ENCODE measurements around the gene HAGHL.
A peak's percentile ranks its signal among the peaks of the same experiment; 100 is the strongest.

The HAGHL gene

GRCh38 chr16:719815-720446 lies 7.0 kb upstream of the HAGHL start:
- peak overlapping the region; percentile 68 to 91 for H3K4me3 ChIP-seq (ENCODE audit: low read depth in 1 of 2, low read length in 2 of 2)
- no peaks in the 10 kb centered on the region for H3K36me3 ChIP-seq (ENCODE audit: insufficient read depth, low read length)
- peak overlapping the region; percentile 98 for H3K27ac ChIP-seq (ENCODE audit: low read depth, low read length)
- no peaks in the 10 kb centered on the region for H3K9me3 ChIP-seq (ENCODE audit: low read length)
- H3K9ac ChIP-seq (ENCODE audit: low read length): peak overlapping the region; percentile 27
- H3K4me1 ChIP-seq (ENCODE audit: insufficient read depth, low read length): peaks cover 31% of the 10 kb centered on the region
- H3K27me3 ChIP-seq (ENCODE audit: control insufficient read depth in 1 of 2, insufficient read depth in 2 of 2, low read length in 2 of 2): peaks cover 0 to 23% of the 10 kb centered on the region in 2 donors

DNA sequence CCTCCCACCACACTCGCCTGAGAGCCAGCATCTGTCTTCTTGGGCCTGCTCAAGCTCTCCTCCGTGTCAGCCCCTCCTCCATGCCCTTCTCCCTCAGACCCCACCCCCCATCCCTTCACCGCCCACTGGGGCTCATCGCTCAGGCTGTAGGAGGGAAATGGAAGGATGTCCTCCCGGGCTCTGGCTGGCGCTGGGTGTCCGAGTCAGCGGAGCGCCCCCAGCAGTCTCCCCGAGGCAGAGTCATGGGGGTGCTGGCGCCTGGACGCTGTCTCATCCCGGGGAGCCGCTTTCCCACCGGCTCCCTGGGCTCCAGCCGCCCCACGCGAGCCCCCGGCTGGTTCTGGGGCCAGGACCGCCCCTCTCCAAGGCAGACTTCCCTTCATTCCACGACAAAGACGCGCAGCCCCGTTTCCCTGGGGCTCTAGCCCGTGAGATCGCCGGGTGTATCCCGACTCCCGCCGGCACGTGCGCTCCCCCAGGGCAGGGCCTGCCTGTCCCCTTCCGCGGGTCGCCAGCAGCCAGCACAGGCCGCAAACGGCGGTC lies 6.4 kb upstream of the HAGHL start:
- Histone ChIP-seq H3K4me3 (ENCODE audit: low read depth in 1 of 2, low read length in 2 of 2) (peak overlapping the region; percentile 68 to 91), H3K27me3 (ENCODE audit: control insufficient read depth in 1 of 2, insufficient read depth in 2 of 2, low read length in 2 of 2) (peaks cover 0 to 29% of the 10 kb centered on the region in 2 donors), H3K4me1 (ENCODE audit: insufficient read depth, low read length) (peaks cover 31% of the 10 kb centered on the region), H3K9ac (ENCODE audit: low read length) (peak overlapping the region; percentile 27), H3K27ac (ENCODE audit: low read depth, low read length) (peak overlapping the region; percentile 98), H3K36me3 (ENCODE audit: insufficient read depth, low read length) (no peaks in the 10 kb centered on the region), H3K9me3 (ENCODE audit: low read length) (no peaks in the 10 kb centered on the region)

DNA sequence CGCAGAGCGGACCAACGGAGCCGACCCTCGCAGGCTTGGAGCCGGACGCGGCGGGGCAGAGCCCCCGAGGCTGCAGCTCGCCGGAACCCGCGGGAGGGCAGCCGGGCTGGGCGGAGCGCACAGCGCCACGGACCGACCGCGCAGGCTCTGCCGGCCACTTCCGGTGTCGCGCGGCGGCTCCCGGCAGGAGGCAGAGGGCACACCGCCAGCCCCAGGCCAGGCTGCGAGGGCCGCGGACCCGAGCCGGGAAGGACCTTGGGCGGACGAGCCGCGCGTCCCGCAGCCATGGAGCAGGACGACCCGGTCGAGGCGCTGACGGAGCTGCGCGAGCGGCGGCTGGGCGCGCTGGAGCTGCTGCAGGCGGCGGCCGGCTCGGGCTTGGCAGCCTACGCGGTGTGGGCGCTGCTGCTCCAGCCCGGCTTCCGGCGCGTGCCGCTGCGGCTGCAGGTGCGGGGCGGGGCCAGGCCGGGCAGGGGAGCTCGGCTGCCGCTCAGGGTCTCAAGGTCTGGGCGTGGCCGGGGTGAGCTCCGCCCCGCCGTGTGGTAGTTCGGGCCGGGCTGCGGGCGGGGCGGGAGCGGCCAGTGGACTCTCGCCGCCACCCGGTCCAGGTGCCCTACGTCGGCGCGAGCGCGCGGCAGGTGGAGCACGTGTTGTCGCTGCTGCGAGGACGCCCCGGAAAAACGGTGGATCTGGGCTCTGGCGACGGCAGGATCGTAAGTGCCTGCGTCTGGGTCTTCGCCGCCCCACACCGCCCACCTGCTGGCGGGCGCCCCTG lies 5.7 kb upstream of the HAGHL start, which contains the start of gene ANTKMT:
Gene ANTKMT (plus strand): TSS at position 157 of the 775 bp plus-strand sequence. CDS start 129 bp downstream, at position 286.
- peaks cover 6 to 31% of the 10 kb centered on the region in 2 donors for H3K27me3 ChIP-seq (ENCODE audit: control insufficient read depth in 1 of 2, insufficient read depth in 2 of 2, low read length in 2 of 2)
- peak within 1 kb of the TSS; percentile 98 for H3K27ac ChIP-seq (ENCODE audit: low read depth, low read length)
- peak within 1 kb of the TSS; percentile 68 to 91 for H3K4me3 ChIP-seq (ENCODE audit: low read depth in 1 of 2, low read length in 2 of 2)
- H3K9ac ChIP-seq (ENCODE audit: low read length): peak within 1 kb of the TSS; percentile 27
- H3K4me1 ChIP-seq (ENCODE audit: insufficient read depth, low read length): peaks cover 25% of the 10 kb centered on the region
- no peaks in the 10 kb centered on the region for H3K9me3 ChIP-seq (ENCODE audit: low read length)
- H3K36me3 ChIP-seq (ENCODE audit: insufficient read depth, low read length): no peaks in the 10 kb centered on the region

DNA sequence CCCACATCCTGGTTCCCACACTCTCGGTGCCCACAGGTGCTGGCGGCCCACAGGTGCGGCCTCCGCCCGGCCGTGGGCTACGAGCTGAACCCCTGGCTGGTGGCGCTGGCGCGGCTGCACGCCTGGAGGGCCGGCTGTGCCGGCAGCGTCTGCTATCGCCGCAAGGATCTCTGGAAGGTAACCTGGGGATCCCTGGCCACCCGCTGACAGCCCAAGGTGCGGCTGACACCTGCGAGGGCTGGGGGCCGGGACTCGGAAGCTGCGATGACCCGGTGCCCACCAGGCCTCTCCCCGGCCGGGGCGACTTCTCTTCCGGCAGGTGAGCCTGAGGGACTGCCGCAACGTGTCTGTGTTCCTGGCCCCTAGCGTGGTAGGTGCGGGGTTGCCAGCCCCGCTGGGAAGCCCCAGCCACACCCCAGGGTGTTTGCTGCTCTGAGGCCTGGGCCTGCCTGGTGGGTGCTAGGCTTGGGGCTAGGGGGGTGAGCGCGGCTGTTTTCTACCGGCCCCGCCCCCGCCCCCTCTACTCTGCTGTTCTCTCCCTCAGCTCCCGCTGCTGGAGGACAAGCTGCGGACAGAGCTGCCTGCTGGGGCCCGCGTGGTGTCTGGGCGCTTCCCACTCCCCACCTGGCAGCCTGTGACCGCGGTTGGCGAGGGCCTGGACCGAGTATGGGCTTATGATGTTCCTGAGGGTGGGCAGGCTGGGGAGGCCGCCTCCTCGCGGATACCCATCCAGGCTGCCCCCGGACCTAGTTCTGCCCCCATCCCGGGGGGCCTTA lies 5.0 kb upstream of the HAGHL start:
- H3K27ac ChIP-seq (ENCODE audit: low read depth, low read length): no peak overlapping the region

DNA sequence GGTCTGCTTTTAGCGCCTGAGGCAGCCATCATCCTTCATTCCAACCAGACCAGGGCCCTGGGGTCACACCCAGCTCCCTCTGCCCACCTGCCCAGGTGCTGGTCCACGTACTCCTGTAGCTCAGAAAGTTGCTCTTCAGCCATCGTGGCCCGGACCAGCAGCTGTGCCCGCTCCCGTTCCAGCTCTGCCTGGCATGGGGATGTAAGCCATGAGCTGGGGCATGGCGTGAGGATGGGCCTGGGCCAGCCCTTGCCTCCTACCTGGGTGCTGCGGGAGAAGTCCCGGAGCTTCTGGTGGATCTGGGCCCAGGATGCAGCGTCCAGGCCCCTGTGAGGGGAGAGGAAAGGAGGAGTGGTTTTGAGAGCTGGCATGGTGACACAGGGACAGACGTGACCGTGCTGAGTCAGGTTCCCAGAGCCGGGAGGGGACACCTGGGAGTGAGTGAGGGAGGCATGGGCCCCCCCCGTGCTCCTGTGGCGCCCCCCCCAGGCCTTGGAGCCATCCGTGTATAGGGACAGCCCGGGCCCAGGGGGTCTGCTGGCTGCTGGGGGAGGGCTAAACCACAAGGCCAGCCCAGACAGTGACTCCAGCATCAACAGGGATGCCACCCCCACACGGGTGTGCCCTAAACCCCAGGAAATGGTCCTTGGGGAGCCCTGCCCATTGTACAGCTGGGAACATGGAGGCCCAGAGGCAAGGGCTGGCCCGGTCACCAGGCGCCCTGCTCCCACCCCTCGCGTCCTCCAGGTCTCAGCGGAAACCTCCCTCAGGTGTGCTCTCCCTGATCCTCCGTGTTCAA lies 3.9 kb upstream of the HAGHL start:
- Histone ChIP-seq H3K27ac (ENCODE audit: low read depth, low read length) (no peak overlapping the region), H3K36me3 (ENCODE audit: insufficient read depth, low read length) (no peaks in the 10 kb centered on the region), H3K9me3 (ENCODE audit: low read length) (no peaks in the 10 kb centered on the region), H3K4me3 (ENCODE audit: low read depth in 1 of 2, low read length in 2 of 2) (no peak overlapping the region), H3K4me1 (ENCODE audit: insufficient read depth, low read length) (peaks cover 30% of the 10 kb centered on the region), H3K27me3 (ENCODE audit: control insufficient read depth in 1 of 2, insufficient read depth in 2 of 2, low read length in 2 of 2) (peaks cover 16 to 36% of the 10 kb centered on the region in 2 donors), H3K9ac (ENCODE audit: low read length) (no peak overlapping the region)

More for the DNA sequence above, 5.0 kb upstream of the HAGHL start:
- Histone ChIP-seq H3K27me3 (ENCODE audit: control insufficient read depth in 1 of 2, insufficient read depth in 2 of 2, low read length in 2 of 2) (peaks cover 11 to 29% of the 10 kb centered on the region in 2 donors), H3K9me3 (ENCODE audit: low read length) (no peaks in the 10 kb centered on the region), H3K36me3 (ENCODE audit: insufficient read depth, low read length) (no peaks in the 10 kb centered on the region), H3K9ac (ENCODE audit: low read length) (no peak overlapping the region), H3K4me3 (ENCODE audit: low read depth in 1 of 2, low read length in 2 of 2) (peak overlapping the region; percentile 68 to 91), H3K4me1 (ENCODE audit: insufficient read depth, low read length) (peaks cover 25% of the 10 kb centered on the region)

GRCh38 chr16:723695-724094 lies 3.2 kb upstream of the HAGHL start:
- Histone ChIP-seq H3K9ac (ENCODE audit: low read length) (no peak overlapping the region), H3K36me3 (ENCODE audit: insufficient read depth, low read length) (no peaks in the 10 kb centered on the region), H3K9me3 (ENCODE audit: low read length) (no peaks in the 10 kb centered on the region), H3K4me1 (ENCODE audit: insufficient read depth, low read length) (peaks cover 30% of the 10 kb centered on the region), H3K27ac (ENCODE audit: low read depth, low read length) (no peak overlapping the region), H3K27me3 (ENCODE audit: control insufficient read depth in 1 of 2, insufficient read depth in 2 of 2, low read length in 2 of 2) (peaks cover 16 to 41% of the 10 kb centered on the region in 2 donors), H3K4me3 (ENCODE audit: low read depth in 1 of 2, low read length in 2 of 2) (no peak overlapping the region)

DNA sequence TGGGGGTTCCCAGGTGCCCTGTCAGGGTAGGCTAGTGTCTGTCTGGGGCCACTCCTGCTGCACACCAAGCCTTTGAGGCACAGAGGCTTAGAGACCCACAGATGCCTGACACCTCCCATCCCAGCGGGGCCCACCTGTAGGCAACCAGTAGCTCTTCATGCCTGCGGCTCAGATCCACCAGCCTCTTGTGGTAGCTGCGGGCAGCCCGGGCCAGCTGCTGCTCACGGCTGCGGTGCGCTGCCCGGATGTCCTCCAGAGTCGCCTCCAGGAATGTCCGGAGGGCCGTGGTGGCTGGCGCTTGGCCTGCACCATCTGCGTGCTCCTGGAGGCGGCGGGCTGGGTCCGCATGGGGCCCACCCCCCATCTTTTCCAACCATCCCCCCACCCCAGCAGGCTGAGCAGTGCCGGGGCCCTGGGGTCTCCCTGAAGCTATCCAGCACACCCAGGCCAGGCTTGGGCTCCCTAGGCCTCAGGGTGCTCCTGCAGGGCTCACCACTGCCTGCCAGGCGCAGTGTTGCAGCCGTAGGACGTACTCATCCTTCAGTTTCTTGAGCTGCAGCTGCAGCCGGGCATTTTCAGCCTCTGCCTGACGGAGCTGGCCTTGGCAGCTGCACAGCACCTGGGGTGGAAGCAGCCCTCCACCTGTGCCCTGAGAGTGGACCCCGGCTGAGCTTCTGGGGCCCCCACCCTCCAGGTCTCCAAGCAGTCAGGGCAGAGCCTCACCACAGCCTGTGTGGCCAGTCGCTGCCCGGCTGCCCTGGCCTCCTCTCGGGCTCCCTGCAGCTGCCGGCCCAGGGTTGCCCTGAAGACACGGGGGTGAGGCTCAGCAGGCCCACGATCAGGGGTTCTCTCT lies 2.5 kb upstream of the HAGHL start:
- no peaks in the 10 kb centered on the region for H3K9me3 ChIP-seq (ENCODE audit: low read length)
- H3K27me3 ChIP-seq (ENCODE audit: control insufficient read depth in 1 of 2, insufficient read depth in 2 of 2, low read length in 2 of 2): peaks cover 16 to 46% of the 10 kb centered on the region in 2 donors
- H3K4me1 ChIP-seq (ENCODE audit: insufficient read depth, low read length): peaks cover 28% of the 10 kb centered on the region
- H3K4me3 ChIP-seq (ENCODE audit: low read depth in 1 of 2, low read length in 2 of 2): no peak overlapping the region
- no peak overlapping the region for H3K9ac ChIP-seq (ENCODE audit: low read length)
- H3K27ac ChIP-seq (ENCODE audit: low read depth, low read length): no peak overlapping the region
- H3K36me3 ChIP-seq (ENCODE audit: insufficient read depth, low read length): no peaks in the 10 kb centered on the region

DNA sequence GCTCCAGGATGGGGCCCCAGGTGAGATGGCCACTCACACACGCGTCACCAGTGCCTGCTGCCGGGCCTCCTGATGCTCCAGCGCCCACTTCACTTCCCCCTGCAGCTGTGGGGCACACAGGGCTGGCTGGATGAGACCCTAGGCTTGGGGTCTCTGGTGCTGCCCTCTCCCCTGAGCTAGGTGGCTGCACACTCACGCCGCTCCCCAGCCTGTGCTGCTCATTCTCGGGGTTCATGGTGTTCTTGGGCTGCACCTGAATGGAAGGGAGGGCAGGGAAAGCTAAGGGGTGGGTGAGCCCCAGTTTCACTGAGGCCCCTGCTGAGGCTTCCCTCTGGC lies 1.9 kb upstream of the HAGHL start:
- Histone ChIP-seq H3K27me3 (ENCODE audit: control insufficient read depth in 1 of 2, insufficient read depth in 2 of 2, low read length in 2 of 2) (peaks cover 16 to 48% of the 10 kb centered on the region in 2 donors), H3K9ac (ENCODE audit: low read length) (no peak overlapping the region), H3K9me3 (ENCODE audit: low read length) (no peaks in the 10 kb centered on the region), H3K4me3 (ENCODE audit: low read depth in 1 of 2, low read length in 2 of 2) (no peak overlapping the region), H3K4me1 (ENCODE audit: insufficient read depth, low read length) (peaks cover 22% of the 10 kb centered on the region), H3K36me3 (ENCODE audit: insufficient read depth, low read length) (no peaks in the 10 kb centered on the region), H3K27ac (ENCODE audit: low read depth, low read length) (no peak overlapping the region)

DNA sequence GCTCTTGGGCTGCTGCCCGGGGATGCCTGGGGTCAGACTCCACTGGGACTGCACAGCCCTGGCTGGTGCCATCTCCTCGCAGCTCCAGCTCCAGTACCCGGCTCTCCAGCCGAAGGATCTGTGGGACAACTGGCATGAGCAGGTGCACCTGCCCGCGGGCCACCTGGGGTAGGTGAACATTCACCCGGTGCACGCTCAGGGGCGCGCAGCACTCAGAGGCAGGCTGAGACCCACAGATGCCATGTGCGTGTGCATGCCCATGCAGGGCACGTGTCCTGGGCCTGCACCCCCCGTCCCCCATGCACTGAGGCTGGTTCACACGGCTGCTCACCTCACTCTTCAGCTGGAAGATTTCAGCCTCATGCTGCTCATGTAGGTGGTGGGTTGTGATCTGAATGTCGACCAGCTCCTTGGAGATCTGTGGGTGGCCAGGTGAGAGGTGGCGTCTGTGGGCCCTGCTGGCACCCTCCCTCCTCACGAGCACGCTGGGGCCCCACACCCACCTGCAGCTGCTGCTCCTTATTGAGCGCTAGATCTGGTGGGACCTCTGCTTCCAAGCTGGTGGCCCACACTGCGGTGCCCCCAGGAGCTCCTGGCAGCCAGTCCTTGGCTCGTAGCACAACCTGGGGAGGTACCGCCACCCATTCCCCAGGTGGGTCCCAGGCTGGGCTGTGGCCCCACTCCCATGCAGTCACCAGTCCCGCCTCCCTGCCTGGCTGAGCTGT lies 1.3 kb upstream of the HAGHL start:
- Histone ChIP-seq H3K36me3 (ENCODE audit: insufficient read depth, low read length) (no peaks in the 10 kb centered on the region), H3K27me3 (ENCODE audit: control insufficient read depth in 1 of 2, insufficient read depth in 2 of 2, low read length in 2 of 2) (peaks cover 16 to 48% of the 10 kb centered on the region in 2 donors), H3K27ac (ENCODE audit: low read depth, low read length) (no peak overlapping the region), H3K4me1 (ENCODE audit: insufficient read depth, low read length) (peaks cover 17% of the 10 kb centered on the region), H3K9me3 (ENCODE audit: low read length) (no peaks in the 10 kb centered on the region), H3K9ac (ENCODE audit: low read length) (no peak overlapping the region), H3K4me3 (ENCODE audit: low read depth in 1 of 2, low read length in 2 of 2) (no peak overlapping the region)

DNA sequence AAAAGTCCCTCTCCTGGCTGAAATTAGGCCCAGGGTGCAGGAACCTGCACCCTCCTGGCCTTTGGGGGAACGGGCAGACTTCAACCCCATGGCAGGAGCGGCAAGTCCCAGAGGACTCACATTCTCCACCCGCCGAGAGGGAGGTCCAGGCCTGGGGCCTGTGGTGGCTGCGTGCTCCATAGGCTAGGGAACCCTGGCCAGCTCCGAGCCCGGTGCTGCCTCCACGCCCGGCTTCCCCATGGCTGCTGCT lies 793 bp upstream of the HAGHL start:
- Histone ChIP-seq H3K27ac (ENCODE audit: low read depth, low read length) (no peak overlapping the region), H3K9ac (ENCODE audit: low read length) (no peak overlapping the region)

More for the DNA sequence above, 793 bp upstream of the HAGHL start:
- Histone ChIP-seq H3K9me3 (ENCODE audit: low read length) (no peaks in the 10 kb centered on the region), H3K27me3 (ENCODE audit: control insufficient read depth in 1 of 2, insufficient read depth in 2 of 2, low read length in 2 of 2) (peaks cover 16 to 48% of the 10 kb centered on the region in 2 donors), H3K36me3 (ENCODE audit: insufficient read depth, low read length) (no peaks in the 10 kb centered on the region), H3K4me3 (ENCODE audit: low read depth in 1 of 2, low read length in 2 of 2) (no peak overlapping the region), H3K4me1 (ENCODE audit: insufficient read depth, low read length) (peaks cover 17% of the 10 kb centered on the region)

Measured in muscle layer of colon (tissue), 2 donors.